Panc1 (cell line): ENCODE results near the gene EVI2A. TPM values are rescaled to one million over a fixed set of nuclear protein-coding genes. Genes with fewer than 3 reads are reported as not detected.

Experiments used
- ATAC-seq: fragments of 200-7000 bp; cut with Tn5 transposase; 2 replicates; pipeline ENCODE4 v1.9.1; 2020; ENCODE audit warnings: mild to moderate bottlenecking, moderate library complexity
- BruUV-seq: library from RNA; stranded (reverse); fragments of 400-500 nt; replicated peaks from 2 replicates; lab custom pipeline; 2021; lab: Mats Ljungman, UMichigan
- CTCF ChIA-PET: fragments of 300-600 bp; sonication (Branson Sonifier 250); formaldehyde crosslinking; loops from one replicate; lab custom pipeline; 2022; ENCODE audit warnings: antibody characterized with exemption; lab: Charles Lee
- POLR2A ChIA-PET: fragments of 300-600 bp; sonication (Branson Sonifier 250); formaldehyde crosslinking; loops from one replicate; lab custom pipeline; 2022; ENCODE audit warnings: antibody characterized with exemption; lab: Charles Lee
- DNase-seq: peaks from one replicate; pipeline ENCODE4 v3.0.0-alpha.2; 2010; ENCODE audit warnings: low read depth, low spot score
- H3K27ac ChIP-seq: 2 replicates; pipeline ENCODE4 v1.5.1; 2011; ENCODE audit warnings: mild to moderate bottlenecking, low read length, inconsistent platforms
- H3K27me3 ChIP-seq: fragments of 200-500 bp; sonication (Bioruptor generic); 2 replicates; pipeline ENCODE4 v1.6.0; 2014; ENCODE audit warnings: low read length, inconsistent platforms; ENCODE audit not compliant: control insufficient read depth, insufficient read depth
- H3K36me3 ChIP-seq: fragments of 200-500 bp; sonication (Bioruptor generic); 2 replicates; pipeline ENCODE4 v1.5.1; 2014; ENCODE audit warnings: inconsistent platforms, mild to moderate bottlenecking, low read length, moderate library complexity; ENCODE audit not compliant: control insufficient read depth, insufficient read depth
- H3K4me1 ChIP-seq: 2 replicates; pipeline ENCODE4 v1.5.1; 2011; ENCODE audit warnings: inconsistent platforms, mild to moderate bottlenecking, low read length, moderate library complexity; ENCODE audit not compliant: control insufficient read depth, insufficient read depth
- H3K4me3 ChIP-seq, 2 experiments: 2 replicates each; pipeline ENCODE4 v1.5.1; 2011 to 2012; ENCODE audit warnings: low read depth in 2 of 2, low read length in 2 of 2, mild to moderate bottlenecking in 2 of 2, inconsistent platforms in 1 of 2, moderate library complexity in 1 of 2
- H3K9me3 ChIP-seq: fragments of 200-500 bp; sonication (Bioruptor generic); 2 replicates; pipeline ENCODE4 v1.5.1; 2014; ENCODE audit warnings: low read depth, mild to moderate bottlenecking, inconsistent platforms, low read length, moderate library complexity; ENCODE audit not compliant: control insufficient read depth, insufficient read depth
- CTCF ChIP-seq: fragments of 450-650 bp; IDR thresholded peaks from 2 replicates; pipeline ENCODE4 v1.5.1; 2017; ENCODE audit warnings: mild to moderate bottlenecking
- POLR2AphosphoS5 ChIP-seq: IDR thresholded peaks from 2 replicates; pipeline ENCODE4 v1.6.1; 2012; ENCODE audit warnings: mild to moderate bottlenecking, low read depth, low read length, moderate library complexity
- REST ChIP-seq, 2 experiments: IDR thresholded peaks; 2 replicates each; pipeline ENCODE4 v1.6.1; 2011 to 2012; ENCODE audit warnings: low read depth in 2 of 2, control low read depth in 1 of 2, low read length in 1 of 2, mild to moderate bottlenecking in 1 of 2, moderate library complexity in 1 of 2; ENCODE audit not compliant: insufficient read depth in 1 of 2
- SIN3A ChIP-seq: IDR thresholded peaks from 2 replicates; pipeline ENCODE4 v1.6.1; 2012; ENCODE audit warnings: low read depth, mild to moderate bottlenecking, low read length, moderate library complexity, borderline replicate concordance; ENCODE audit not compliant: insufficient read depth
- TCF7L2 ChIP-seq: IDR thresholded peaks from 2 replicates; pipeline ENCODE4 v1.6.1; 2011; ENCODE audit warnings: mild to moderate bottlenecking, low read depth, low read length, inconsistent platforms
- in situ Hi-C: cut with HindIII; loops from 2 replicates; pipeline ENCODE4 v1.10.0; 2016; ENCODE audit warnings: low sequenced_read_pairs, low pct_unique_long_range_greater_than_20kb
- intact Hi-C: fragments of 100-400 bp; cut with micrococcal nuclease; formaldehyde crosslinking; loops from one replicate; pipeline ENCODE4 v1.10.0; 2022; ENCODE audit not compliant: unreplicated experiment
- total RNA-seq: library from RNA; stranded (reverse); gene quantifications from one replicate; pipeline ENCODE4 v1.2.1, GENCODE V29; 2021; ENCODE audit not compliant: unreplicated experiment

EVI2A gene
- total RNA-seq, 1 experiment from 2014 or later = not detected

- ATAC-seq (no peak), DNase-seq (no peak)
- no peaks in the 10 kb centered on the region for H3K27me3 ChIP-seq
- in situ Hi-C loops (no loop called here), intact Hi-C loops (no loop called here)
- no peaks in the 10 kb centered on the region for H3K36me3 ChIP-seq
- H3K4me3 ChIP-seq = no peak overlapping the region
- CTCF ChIA-PET = no interaction called here
- no peak overlapping the region for H3K27ac ChIP-seq
- no TSS peak for BruUV-seq
- POLR2A ChIA-PET = no interaction called here
- no peaks in the 10 kb centered on the region for H3K9me3 ChIP-seq
- no peak for TF ChIP-seq REST (IDR thresholded peaks at IDR 0.05; ENCODE audit: insufficient read depth in 1 of 2, low read depth in 2 of 2, low read length in 1 of 2)
- no peak for TF ChIP-seq POLR2AphosphoS5
- TF ChIP-seq CTCF = no peak
- no peak for TF ChIP-seq SIN3A
- TF ChIP-seq TCF7L2 = no peak
- peaks cover 7% of the 10 kb centered on the region; the same call in 1 of the 2 replicates for H3K4me1 ChIP-seq
Measured at GRCh38 chr17:31273516-31273915, 47.9 kb downstream of the EVI2A start.

- intact Hi-C loops = no loop called here
- no TSS peak for BruUV-seq
- no peaks in the 10 kb centered on the region for H3K27me3 ChIP-seq
- H3K4me3 ChIP-seq = no peak overlapping the region
- ATAC-seq (no peak), DNase-seq (no peak)
- H3K9me3 ChIP-seq = no peaks in the 10 kb centered on the region
- POLR2A ChIA-PET = no interaction called here
- H3K36me3 ChIP-seq = no peaks in the 10 kb centered on the region
- no peak overlapping the region for H3K27ac ChIP-seq
- TF ChIP-seq CTCF (no peak), POLR2AphosphoS5 (no peak), SIN3A (no peak), REST (IDR thresholded peaks at IDR 0.05; ENCODE audit: insufficient read depth in 1 of 2, low read depth in 2 of 2, low read length in 1 of 2) (no peak), TCF7L2 (no peak)
- peaks cover 7% of the 10 kb centered on the region; the same call in 1 of the 2 replicates for H3K4me1 ChIP-seq
- in situ Hi-C loops = no loop called here
- CTCF ChIA-PET = no interaction called here
Measured at GRCh38 chr17:31272803-31273202, 48.6 kb downstream of the EVI2A start.
